Measurements from ENCODE around the gene RPL22.

RPL22 gene

DNA sequence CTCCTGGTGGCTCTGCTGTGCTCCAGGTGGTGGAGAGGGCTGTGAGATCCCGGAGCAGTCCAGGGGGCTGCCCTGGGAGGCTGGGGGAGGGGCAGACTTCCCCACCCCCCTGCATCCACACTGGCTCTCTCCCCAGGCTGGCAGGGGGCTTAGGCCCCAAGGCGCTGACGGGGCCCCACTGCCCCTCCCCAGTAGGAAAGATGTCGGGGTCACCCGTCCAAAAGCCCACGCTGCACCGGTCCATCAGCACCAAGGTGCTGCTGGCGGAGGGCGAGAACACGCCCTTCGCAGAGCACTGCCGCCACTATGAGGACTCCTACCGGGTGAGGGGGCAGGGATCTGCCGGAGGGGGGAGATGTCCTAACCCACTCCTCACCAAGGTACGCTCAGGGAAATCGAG lies 12.3 kb upstream of the RPL22 start:
- Histone ChIP-seq H3K4me1 (ENCODE audit: control insufficient read depth in 2 of 2, insufficient read depth in 2 of 2, low read length in 2 of 2) (peaks cover 4 to 15% of the 10 kb centered on the region in 2 donors), H3K9me3 (ENCODE audit: control insufficient read depth in 2 of 2, low read length in 2 of 2) (no peaks in the 10 kb centered on the region), H3K27me3 (ENCODE audit: control insufficient read depth in 2 of 2, insufficient read depth in 2 of 2, low read length in 2 of 2) (no peaks in the 10 kb centered on the region), H3K36me3 (ENCODE audit: control insufficient read depth in 2 of 2, insufficient read depth in 2 of 2, low read length in 2 of 2) (no peaks in the 10 kb centered on the region), H3K9ac (ENCODE audit: low read depth in 1 of 2, low read length in 2 of 2) (no peak overlapping the region), H3K4me3 (ENCODE audit: low read length in 2 of 2) (no peak overlapping the region), H3K27ac (ENCODE audit: low read depth in 2 of 2, low read length in 2 of 2) (no peak overlapping the region)

DNA sequence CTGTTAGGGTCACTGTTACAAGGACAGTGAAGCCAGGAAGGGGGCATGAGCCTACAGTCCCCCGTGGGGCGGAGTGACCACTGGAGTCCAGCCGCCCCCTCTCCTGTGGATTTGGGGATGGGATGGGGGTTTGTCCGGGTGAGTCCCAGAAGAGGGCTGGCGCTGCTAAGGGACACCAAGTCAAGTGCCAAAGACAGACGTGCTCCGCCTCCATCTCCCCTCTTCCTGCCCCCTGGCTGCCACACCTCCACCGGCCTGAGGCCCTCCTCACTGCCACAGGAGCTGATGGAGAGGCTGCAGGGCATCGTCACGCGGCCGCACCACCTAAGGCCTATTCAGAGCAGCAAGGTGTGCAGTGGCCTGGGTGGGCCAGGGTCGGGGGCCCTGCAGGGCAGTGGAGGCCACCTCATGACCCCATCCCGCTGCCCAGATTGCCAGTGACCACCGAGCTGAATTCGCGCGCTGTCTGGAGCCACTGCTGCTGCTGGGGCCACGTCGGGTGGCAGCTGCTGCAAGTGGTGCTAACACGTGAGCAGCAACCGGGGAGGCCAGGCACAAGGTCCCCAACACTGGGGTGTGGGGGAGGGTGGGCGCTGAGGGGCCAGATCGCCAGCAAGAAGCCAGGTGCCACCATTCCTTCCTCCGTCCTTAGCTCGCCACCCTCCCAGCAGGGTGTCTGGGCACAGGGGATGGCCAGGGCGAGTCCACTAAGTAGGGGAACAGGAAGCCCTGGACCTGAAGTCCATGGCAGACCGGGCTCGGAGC lies 11.4 kb upstream of the RPL22 start:
- no peaks in the 10 kb centered on the region for H3K27me3 ChIP-seq (ENCODE audit: control insufficient read depth in 2 of 2, insufficient read depth in 2 of 2, low read length in 2 of 2)
- H3K4me3 ChIP-seq (ENCODE audit: low read length in 2 of 2), result no peak overlapping the region
- no peaks in the 10 kb centered on the region for H3K36me3 ChIP-seq (ENCODE audit: control insufficient read depth in 2 of 2, insufficient read depth in 2 of 2, low read length in 2 of 2)
- no peaks in the 10 kb centered on the region for H3K9me3 ChIP-seq (ENCODE audit: control insufficient read depth in 2 of 2, low read length in 2 of 2)
- H3K4me1 ChIP-seq (ENCODE audit: control insufficient read depth in 2 of 2, insufficient read depth in 2 of 2, low read length in 2 of 2), result peaks cover 4 to 21% of the 10 kb centered on the region in 2 donors
- no peak overlapping the region for H3K27ac ChIP-seq (ENCODE audit: low read depth in 2 of 2, low read length in 2 of 2)
- H3K9ac ChIP-seq (ENCODE audit: low read depth in 1 of 2, low read length in 2 of 2), result no peak overlapping the region

DNA sequence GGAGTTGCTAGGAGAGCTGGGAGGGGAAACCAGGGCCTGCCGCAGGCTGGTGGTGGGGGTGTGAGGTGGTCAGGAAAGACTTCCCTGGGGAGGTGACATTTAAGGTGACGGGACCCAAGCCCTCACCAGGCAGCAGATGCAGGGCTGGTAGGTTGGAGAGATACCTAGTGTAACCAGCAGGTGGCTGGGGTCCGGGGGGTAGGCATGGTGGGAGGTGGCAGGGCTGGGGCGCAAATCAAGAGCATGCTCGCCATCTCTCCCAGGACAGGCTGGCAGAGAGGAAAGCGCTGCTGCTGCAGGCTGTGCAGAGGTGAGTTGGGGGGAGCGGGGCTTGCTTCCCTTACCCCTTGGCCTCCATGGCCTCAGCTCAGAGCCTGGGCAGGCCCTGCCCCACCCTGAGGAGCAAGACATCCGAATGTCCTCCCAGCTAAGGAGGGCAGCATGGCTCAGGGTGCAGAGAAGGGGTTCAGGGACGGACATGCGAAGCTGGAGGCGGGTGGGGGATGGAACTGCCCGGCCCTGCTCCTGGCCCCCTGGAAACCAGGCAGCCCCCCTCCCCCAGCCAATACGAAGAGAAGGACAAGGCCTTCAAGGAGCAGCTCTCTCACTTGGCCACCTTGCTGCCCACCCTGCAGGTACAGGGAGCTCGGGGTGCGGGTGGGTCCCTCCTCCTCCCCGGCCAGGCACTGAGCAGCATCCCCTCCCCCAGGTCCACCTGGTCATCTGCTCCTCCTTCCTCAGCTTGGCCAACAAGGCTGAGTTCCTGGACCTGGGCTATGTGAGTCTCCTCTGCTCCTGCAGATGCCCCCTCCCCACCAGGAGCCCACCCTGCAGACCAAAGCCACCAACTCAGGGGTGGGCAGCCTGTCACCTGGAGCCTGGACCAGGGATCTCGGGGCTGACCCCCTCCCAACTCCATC lies 10.5 kb upstream of the RPL22 start:
- H3K27ac ChIP-seq (ENCODE audit: low read depth in 2 of 2, low read length in 2 of 2), result no peak overlapping the region
- H3K9ac ChIP-seq (ENCODE audit: low read depth in 1 of 2, low read length in 2 of 2), result no peak overlapping the region
- H3K4me3 ChIP-seq (ENCODE audit: low read length in 2 of 2), result peak overlapping the region; percentile 48 to 60
- H3K36me3 ChIP-seq (ENCODE audit: control insufficient read depth in 2 of 2, insufficient read depth in 2 of 2, low read length in 2 of 2), result no peaks in the 10 kb centered on the region
- no peaks in the 10 kb centered on the region for H3K27me3 ChIP-seq (ENCODE audit: control insufficient read depth in 2 of 2, insufficient read depth in 2 of 2, low read length in 2 of 2)
- H3K9me3 ChIP-seq (ENCODE audit: control insufficient read depth in 2 of 2, low read length in 2 of 2), result no peaks in the 10 kb centered on the region
- peaks cover 7 to 23% of the 10 kb centered on the region in 2 donors for H3K4me1 ChIP-seq (ENCODE audit: control insufficient read depth in 2 of 2, insufficient read depth in 2 of 2, low read length in 2 of 2)

DNA sequence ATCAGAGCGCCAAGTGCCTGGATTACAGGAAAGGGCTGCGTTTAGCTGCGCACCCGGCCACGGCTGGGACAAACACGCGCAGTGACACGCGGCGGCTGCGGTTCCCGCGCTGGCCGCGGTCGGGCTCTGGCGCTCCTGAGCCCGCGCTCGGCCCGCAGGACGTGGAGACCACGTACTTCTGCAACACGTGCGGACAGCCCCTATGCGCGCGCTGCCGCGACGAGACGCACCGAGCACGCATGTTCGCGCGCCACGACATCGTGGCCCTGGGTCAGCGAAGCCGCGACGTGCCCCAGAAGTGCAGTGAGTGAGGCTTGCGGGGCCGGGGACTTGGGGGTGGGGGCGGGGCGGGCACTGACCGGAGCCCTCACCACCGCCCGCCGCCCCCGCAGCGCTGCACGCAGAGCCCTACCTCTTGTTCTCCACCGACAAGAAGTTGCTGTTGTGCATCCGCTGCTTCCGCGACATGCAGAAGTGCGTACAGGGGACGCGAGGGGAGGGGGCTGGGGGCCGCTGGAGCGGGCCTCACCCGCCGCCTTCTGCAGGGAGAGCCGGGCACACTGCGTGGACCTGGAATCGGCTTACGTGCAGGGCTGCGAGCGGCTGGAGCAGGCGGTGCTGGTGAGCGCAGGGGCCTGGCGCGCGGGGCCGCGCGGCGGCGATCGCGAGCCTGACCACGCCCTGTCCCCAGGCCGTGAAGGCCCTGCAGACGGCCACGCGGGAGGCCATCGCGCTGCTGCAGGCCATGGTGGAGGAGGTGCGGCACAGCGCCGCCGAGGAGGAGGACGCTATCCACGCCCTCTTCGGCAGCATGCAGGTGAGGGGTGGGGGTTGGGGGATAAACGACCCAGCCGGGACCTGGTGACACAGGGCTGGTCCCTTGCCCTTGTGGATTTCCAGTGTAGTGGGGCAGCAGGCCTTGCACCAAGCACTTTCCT lies 9.6 kb upstream of the RPL22 start:
- peak overlapping the region; percentile 48 to 60 for H3K4me3 ChIP-seq (ENCODE audit: low read length in 2 of 2)
- no peaks in the 10 kb centered on the region for H3K36me3 ChIP-seq (ENCODE audit: control insufficient read depth in 2 of 2, insufficient read depth in 2 of 2, low read length in 2 of 2)
- no peak overlapping the region for H3K27ac ChIP-seq (ENCODE audit: low read depth in 2 of 2, low read length in 2 of 2)
- no peaks in the 10 kb centered on the region for H3K9me3 ChIP-seq (ENCODE audit: control insufficient read depth in 2 of 2, low read length in 2 of 2)
- no peak overlapping the region for H3K9ac ChIP-seq (ENCODE audit: low read depth in 1 of 2, low read length in 2 of 2)
- H3K4me1 ChIP-seq (ENCODE audit: control insufficient read depth in 2 of 2, insufficient read depth in 2 of 2, low read length in 2 of 2), result peaks cover 10 to 27% of the 10 kb centered on the region in 2 donors
- H3K27me3 ChIP-seq (ENCODE audit: control insufficient read depth in 2 of 2, insufficient read depth in 2 of 2, low read length in 2 of 2), result no peaks in the 10 kb centered on the region

DNA sequence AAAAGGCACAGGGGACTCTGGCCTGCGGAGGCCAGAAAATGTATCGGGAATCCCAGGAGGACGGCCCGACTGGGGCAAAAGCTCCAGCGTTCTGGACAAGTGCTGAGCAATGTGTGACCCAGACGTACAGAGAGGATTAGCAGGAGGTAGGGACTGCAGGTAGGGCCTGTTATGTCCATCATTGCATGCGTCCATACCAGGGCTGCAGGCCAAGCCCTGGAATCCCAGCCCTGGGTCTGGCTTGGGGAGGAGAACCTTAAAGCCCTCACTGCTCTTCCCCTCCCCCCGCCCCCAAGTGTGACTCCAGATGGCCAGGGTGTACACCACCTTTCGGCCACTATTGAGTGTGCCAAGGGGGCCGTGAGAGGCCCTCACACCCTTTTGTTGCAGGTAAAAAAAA lies 8.5 kb upstream of the RPL22 start:
- H3K27me3 ChIP-seq (ENCODE audit: control insufficient read depth in 2 of 2, insufficient read depth in 2 of 2, low read length in 2 of 2), result no peaks in the 10 kb centered on the region
- H3K9me3 ChIP-seq (ENCODE audit: control insufficient read depth in 2 of 2, low read length in 2 of 2), result no peaks in the 10 kb centered on the region
- no peak overlapping the region for H3K27ac ChIP-seq (ENCODE audit: low read depth in 2 of 2, low read length in 2 of 2)
- H3K4me3 ChIP-seq (ENCODE audit: low read length in 2 of 2), result no peak overlapping the region
- H3K36me3 ChIP-seq (ENCODE audit: control insufficient read depth in 2 of 2, insufficient read depth in 2 of 2, low read length in 2 of 2), result no peaks in the 10 kb centered on the region
- peaks cover 10 to 27% of the 10 kb centered on the region in 2 donors for H3K4me1 ChIP-seq (ENCODE audit: control insufficient read depth in 2 of 2, insufficient read depth in 2 of 2, low read length in 2 of 2)
- no peak overlapping the region for H3K9ac ChIP-seq (ENCODE audit: low read depth in 1 of 2, low read length in 2 of 2)

DNA sequence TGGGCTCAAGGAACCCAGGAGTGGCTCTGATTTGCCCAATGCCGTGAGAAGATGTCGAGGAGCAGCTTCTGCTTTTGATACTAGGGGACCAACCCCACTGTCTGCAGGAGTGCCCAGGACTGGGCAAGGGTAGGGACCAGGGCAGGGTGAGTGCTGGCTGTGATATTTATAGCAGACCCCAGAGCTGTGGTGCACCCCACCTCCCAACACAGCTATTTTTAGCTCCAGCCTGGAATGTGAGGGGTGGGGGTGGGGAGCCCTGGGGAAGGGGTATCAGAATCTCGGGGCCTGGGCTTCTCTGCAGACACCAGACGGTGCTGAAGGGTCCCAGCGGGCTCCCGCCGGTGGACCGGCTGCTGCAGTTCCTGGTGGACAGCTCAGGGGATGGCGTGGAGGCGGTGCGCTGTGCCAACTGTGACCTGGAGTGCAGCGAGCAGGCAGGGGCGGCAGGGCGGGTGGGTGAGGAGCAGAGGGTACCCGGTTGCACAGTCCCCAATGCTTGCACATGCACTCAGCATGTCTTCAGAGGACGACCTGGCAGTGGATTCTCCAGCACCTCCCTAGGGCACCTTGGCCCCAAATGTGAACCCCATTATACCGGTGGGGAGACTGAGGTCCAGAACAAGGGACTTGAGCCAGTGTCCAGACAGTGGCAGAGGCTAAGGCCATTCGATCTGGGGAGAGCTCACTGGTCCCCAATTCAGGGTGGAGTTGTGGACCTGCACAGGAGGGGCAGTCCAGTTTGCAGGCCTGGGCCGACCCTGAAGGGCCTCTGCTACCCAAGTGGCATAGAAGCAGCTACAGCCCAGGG lies 7.9 kb upstream of the RPL22 start:
- Histone ChIP-seq H3K4me3 (ENCODE audit: low read length in 2 of 2) (peak overlapping the region in 1 of 2 donors; percentile 84), H3K36me3 (ENCODE audit: control insufficient read depth in 2 of 2, insufficient read depth in 2 of 2, low read length in 2 of 2) (no peaks in the 10 kb centered on the region), H3K27me3 (ENCODE audit: control insufficient read depth in 2 of 2, insufficient read depth in 2 of 2, low read length in 2 of 2) (no peaks in the 10 kb centered on the region), H3K4me1 (ENCODE audit: control insufficient read depth in 2 of 2, insufficient read depth in 2 of 2, low read length in 2 of 2) (peaks cover 10 to 27% of the 10 kb centered on the region in 2 donors), H3K27ac (ENCODE audit: low read depth in 2 of 2, low read length in 2 of 2) (no peak overlapping the region), H3K9ac (ENCODE audit: low read depth in 1 of 2, low read length in 2 of 2) (no peak overlapping the region), H3K9me3 (ENCODE audit: control insufficient read depth in 2 of 2, low read length in 2 of 2) (no peaks in the 10 kb centered on the region)

DNA sequence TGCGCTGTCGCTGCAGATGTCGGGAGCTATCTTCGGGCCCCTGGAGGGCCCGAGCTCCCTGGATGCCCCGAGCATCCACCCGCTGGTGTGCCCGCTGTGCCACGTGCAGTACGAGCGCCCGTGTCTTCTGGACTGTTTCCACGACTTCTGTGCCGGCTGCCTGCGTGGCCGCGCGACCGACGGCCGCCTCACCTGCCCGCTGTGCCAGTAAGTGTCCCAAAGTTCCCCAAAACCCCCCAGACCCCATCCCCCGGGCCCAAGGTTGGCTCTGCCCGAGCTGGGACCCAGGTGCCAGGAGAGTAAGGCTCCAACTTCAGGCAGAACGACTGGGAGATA lies 7.1 kb upstream of the RPL22 start:
- Histone ChIP-seq H3K9ac (ENCODE audit: low read depth in 1 of 2, low read length in 2 of 2) (peak overlapping the region in 1 of 2 donors; percentile 83), H3K9me3 (ENCODE audit: control insufficient read depth in 2 of 2, low read length in 2 of 2) (no peaks in the 10 kb centered on the region), H3K4me1 (ENCODE audit: control insufficient read depth in 2 of 2, insufficient read depth in 2 of 2, low read length in 2 of 2) (peaks cover 10 to 27% of the 10 kb centered on the region in 2 donors), H3K36me3 (ENCODE audit: control insufficient read depth in 2 of 2, insufficient read depth in 2 of 2, low read length in 2 of 2) (no peaks in the 10 kb centered on the region), H3K27me3 (ENCODE audit: control insufficient read depth in 2 of 2, insufficient read depth in 2 of 2, low read length in 2 of 2) (no peaks in the 10 kb centered on the region), H3K27ac (ENCODE audit: low read depth in 2 of 2, low read length in 2 of 2) (peak overlapping the region in 1 of 2 donors; percentile 59), H3K4me3 (ENCODE audit: low read length in 2 of 2) (peak overlapping the region; percentile 68 to 84)

DNA sequence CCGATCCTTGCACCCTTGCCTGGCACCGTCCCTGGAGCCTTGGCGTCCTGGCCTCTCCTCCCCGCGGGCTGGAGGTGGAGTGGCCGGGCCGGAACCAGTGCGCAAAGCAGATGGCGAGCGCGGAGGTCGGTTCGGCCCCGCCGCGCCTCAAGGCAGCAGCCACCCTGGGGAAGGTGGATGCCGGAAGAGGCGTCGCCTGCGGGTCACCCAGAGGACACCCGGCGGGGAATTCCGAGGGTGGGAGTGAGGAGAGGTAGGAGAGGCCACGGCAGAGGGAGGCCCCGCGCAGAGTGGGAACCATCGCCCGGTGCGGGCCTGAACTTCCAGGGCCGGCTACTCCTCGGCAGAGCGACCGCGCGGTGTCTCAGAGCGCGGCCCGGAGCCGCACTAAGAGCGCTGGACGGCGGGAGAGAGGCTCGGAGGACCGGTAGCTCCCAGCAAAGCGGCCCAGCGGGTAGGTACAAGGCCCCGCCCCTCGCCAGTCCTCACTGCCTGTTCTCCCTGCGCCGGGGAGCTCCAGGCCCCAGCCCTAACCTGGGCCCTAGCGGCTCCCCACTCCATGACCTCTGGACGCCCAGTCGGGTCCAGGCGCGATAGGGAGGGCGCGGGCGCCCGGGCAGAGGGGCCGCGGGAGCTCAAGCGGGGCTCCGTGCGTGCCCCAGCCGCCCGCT lies 6.6 kb upstream of the RPL22 start, which contains the start of gene RNF207:
Gene RNF207, plus strand, starts transcription at position 271 of the 671 bp plus-strand sequence. CDS start 417 bp downstream, outside the sequence.
- Histone ChIP-seq H3K4me1 (ENCODE audit: control insufficient read depth in 2 of 2, insufficient read depth in 2 of 2, low read length in 2 of 2) (peaks cover 10 to 27% of the 10 kb centered on the region in 2 donors), H3K9ac (ENCODE audit: low read depth in 1 of 2, low read length in 2 of 2) (peak within 1 kb of the TSS; percentile 38 to 83), H3K36me3 (ENCODE audit: control insufficient read depth in 2 of 2, insufficient read depth in 2 of 2, low read length in 2 of 2) (no peaks in the 10 kb centered on the region), H3K4me3 (ENCODE audit: low read length in 2 of 2) (peak within 1 kb of the TSS; percentile 68 to 84), H3K27ac (ENCODE audit: low read depth in 2 of 2, low read length in 2 of 2) (peak within 1 kb of the TSS; percentile 63 to 87), H3K27me3 (ENCODE audit: control insufficient read depth in 2 of 2, insufficient read depth in 2 of 2, low read length in 2 of 2) (no peaks in the 10 kb centered on the region), H3K9me3 (ENCODE audit: control insufficient read depth in 2 of 2, low read length in 2 of 2) (no peaks in the 10 kb centered on the region)

DNA sequence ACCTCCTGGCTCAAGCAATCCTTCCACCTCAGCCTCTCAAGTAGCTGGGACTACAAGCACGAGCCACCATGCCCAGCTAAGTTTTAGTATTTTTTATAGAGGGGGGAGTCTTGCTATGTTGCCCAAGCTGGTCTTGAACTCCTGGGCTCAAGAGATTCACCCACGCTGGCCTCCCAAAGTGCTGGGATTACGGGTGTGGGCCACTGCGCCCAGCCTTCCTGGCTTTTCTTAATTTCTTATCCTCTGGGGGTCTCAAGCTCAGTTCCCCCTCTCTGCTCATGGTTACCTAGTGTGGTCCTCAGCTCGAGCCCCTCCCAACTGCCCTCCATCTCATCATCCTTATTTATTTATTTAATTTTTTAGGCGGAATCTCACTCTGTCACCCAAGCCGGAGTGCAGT lies 2.9 kb upstream of the RPL22 start:
- Histone ChIP-seq H3K9ac (ENCODE audit: low read depth in 1 of 2, low read length in 2 of 2) (no peak overlapping the region), H3K4me3 (ENCODE audit: low read length in 2 of 2) (no peak overlapping the region), H3K27ac (ENCODE audit: low read depth in 2 of 2, low read length in 2 of 2) (no peak overlapping the region), H3K4me1 (ENCODE audit: control insufficient read depth in 2 of 2, insufficient read depth in 2 of 2, low read length in 2 of 2) (peaks cover 23 to 29% of the 10 kb centered on the region in 2 donors), H3K27me3 (ENCODE audit: control insufficient read depth in 2 of 2, insufficient read depth in 2 of 2, low read length in 2 of 2) (no peaks in the 10 kb centered on the region), H3K9me3 (ENCODE audit: control insufficient read depth in 2 of 2, low read length in 2 of 2) (no peaks in the 10 kb centered on the region), H3K36me3 (ENCODE audit: control insufficient read depth in 2 of 2, insufficient read depth in 2 of 2, low read length in 2 of 2) (peaks cover 0 to under 1% of the 10 kb centered on the region in 2 donors)

Data from mucosa of rectum (tissue), 2 donors.